HG03460 (cell line): ENCODE measurements around the gene MACROD1.

ENCODE experiments used
- ATAC-seq: cut with Tn5 transposase; IDR thresholded peaks from one replicate; pipeline ENCODE4 v1.9.1; 2021; ENCODE audit not compliant: unreplicated experiment

The MACROD1 gene

DNA sequence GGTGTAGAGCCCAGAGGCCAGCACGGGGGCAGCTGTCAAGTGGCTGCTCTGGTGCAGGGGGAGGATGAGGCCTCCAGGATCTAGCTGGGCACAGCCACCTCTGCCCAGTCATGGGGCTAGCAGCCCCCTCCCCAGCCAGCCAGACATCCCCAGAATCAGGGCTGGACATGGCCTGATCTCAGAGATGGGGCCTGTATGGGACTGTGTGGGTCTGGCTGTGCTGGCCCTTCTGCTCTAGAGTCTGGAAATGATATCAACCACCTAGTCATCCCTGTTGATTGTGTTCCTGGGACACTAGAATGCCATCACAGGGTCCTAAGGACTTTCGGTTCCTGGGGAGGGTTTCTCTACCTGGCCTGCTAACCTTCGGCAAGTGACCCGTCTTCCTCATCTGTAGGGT lies 127.4 kb downstream of the MACROD1 start:
- ATAC-seq = no peak

DNA sequence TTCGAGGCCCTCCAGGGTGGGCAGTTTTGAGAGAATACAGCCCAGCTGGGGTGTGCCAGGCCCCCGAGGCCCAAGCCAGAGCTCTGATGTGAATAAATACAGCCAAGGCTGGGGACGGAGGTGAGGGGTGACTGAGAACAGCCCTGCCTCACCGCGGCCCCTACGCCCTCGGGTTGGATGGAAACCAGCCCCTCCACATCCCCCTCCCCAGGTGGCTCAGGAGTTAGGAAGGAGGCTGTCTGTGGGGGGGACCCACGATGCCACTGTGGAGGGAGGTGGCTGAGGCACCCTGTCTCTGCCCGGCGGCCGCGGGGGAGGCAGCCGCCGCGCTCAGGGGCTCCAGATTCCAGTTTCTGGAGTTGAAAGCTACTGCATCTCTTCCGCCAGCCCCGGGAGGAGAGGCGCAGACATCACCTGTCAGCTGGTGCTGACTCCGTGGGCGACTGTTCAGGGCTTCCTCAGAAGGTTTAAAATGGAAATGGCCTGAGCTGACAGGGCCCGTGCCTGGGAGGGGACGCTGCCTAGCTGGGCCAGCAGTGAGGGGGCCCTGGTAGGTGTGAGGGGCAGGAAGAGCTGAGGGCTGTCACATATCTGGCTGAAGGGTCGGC lies 128.8 kb downstream of the MACROD1 start:
- no peak for ATAC-seq

DNA sequence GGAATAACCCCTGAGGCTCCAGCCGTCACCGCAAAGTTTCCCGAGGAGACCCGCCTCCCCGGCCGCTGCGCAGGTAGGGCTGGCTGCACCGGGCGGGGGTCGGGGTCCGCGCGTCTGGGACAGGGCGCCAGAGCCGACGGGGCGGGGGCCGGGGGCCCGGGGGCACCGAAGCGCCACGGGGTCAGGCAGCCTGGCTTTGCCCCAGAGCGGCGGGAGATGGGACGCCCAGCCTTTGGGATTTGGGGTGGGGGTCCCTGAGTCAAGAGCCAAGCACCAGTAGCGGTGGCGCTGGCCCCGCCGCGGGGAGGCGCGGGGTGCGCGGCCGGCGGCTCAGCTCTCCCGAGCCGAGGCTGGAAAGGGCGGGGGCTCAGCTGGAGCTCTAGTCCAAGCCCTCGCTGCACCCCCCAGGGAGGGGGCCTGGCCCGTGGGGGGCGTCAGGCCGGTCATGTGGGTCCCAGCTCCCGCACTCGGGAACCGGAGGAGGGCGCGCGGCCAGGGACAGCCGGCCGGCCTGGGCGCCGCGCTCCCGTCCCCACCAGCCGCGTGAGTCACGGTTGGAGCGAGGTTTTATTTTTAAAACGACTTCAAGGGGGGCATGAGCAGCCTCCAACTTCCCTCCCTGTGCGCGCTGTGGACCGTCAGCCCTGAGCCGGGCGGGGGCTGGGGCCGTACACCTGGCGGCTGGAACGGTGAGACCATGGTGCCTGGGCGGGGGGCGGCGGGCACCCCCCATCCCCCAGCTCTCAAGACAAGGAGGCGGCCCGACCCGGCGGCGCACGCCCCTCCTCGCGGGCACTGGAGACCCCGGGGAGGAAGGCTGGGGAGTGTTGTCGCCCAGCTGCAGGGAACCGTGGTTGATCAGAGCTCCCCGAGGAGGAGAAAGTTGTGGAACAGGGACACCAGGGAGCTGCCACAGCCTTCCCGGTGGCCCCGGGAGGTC lies 129.6 kb downstream of the MACROD1 start:
- ATAC-seq = no peak

DNA sequence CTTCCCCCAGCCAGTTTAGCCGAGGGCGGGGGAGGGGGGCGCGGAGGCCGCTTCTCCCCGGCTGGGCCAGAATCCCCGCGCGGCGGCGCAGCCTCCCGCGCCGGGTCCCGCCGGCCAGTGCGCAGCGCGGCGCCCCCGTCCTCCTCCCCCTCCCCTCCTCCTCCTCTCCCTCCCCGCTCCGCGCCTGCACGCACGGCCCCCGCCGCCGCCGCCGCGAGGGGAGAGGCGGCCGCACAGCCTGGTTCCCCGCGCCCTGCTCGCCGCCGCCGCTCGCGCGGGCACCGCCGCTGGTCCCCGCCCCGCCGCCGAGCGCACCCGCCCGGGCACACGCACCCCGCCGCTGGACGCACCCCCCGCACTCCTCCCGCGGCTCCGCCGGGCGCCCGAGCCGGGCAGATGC lies 130.3 kb downstream of the MACROD1 start, which contains the start of gene FLRT1:
TSS of gene FLRT1 (plus strand) at position 356 of the 400 bp plus-strand sequence. CDS start 80,337 bp downstream, outside the sequence.
- no peak for ATAC-seq

DNA sequence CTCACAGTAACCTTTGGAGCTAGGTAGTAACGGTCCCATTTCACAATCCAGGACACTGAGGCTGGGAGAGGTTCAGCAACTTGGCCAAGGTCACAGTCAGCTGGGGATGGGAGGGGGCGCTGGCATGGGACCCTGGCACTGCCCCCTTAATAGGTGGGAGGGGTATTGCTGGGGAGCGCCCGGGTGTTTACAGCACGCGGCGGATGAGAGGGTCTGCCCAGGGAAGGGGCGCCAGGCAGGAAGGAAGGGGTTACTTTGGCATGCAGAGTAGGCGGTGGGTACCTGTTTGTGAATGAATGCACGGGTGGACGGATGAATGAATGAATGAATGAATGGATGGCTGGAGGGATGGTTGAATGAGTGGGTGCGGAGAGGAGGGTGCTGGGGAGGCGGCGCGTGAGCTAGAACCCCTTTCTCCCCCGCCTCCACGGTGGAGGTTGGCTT lies 130.8 kb downstream of the MACROD1 start:
- ATAC-seq = no peak

DNA sequence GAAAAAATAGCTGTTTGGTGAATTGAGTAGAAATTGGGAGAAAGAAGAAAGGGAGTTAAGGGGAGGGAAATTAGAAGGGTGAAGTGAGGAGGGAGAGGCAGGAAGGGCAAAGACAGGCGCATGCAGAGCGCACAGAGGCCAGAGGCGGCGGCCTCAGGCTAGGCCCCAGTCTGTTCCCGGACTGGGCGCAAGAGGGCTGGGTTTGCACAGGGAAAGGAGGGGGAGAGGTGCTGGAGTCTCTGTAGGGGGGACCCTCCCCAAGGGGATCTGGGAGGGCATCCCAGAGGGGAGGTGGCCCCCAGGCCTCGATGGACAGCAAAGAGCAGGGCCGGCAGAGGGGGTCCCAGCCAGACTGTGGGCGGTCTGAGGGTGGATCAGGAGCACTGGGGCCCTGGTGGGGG lies 131.5 kb downstream of the MACROD1 start:
- no peak for ATAC-seq

DNA sequence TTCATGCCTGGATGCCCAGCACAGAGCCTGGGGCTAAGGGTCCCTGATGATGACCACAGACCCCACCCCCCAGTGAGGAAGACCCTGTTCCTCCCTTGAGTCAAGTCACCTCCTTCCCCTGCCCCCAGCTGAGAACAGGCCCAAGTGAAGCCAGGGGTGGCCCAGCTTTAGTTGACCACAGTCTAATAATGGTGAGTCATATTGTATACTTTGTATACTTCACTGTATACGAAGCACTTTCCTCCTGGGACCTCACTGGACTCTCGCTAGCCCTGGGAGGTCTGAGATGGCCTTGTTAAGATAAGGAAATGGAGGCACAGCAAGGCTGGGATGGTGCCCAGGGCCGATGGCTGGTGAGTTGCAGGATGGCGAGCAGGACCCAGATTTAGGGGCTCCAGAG lies 133.9 kb downstream of the MACROD1 start:
- no peak for ATAC-seq

DNA sequence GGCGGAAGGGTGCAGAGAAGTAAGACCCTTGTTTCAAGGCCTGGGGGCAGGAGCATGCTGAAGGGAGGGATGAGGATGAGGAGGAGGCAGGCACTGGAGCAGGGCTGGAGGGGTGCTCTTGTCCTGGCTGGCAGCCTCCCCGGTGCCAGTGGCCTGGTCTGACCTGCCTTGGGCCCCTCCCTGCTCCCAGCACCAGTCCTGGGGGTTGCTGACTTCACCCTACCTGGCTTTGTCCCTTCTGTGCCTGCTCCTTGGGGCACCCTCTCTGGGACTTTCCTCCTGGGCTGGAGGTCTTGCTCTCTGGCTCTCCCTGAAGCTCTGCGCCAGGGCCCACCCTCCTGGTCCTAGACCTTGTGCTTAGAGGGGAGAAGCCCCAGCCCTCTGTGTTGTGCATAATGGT lies 134.9 kb downstream of the MACROD1 start:
- ATAC-seq = no peak

DNA sequence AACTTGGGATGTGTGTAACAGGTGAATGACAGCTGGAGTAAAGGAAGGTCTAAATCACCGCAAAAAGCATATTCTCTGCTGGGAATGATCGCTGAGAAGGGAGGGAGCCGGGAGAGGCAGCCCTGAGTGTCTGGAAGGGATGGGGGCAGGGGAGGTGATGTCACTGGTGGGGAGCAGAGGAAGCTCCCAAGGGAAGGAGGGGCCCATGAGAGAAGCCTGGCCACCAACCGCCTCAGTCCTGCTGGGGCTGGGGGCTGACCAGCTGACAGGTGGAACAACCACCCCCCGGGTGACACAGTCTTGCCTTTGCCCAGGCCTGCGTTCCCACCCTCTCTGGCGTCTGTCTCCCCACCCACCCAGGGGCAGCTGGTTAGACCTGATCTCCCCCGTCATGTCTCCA lies 136.1 kb downstream of the MACROD1 start:
- no peak for ATAC-seq

DNA sequence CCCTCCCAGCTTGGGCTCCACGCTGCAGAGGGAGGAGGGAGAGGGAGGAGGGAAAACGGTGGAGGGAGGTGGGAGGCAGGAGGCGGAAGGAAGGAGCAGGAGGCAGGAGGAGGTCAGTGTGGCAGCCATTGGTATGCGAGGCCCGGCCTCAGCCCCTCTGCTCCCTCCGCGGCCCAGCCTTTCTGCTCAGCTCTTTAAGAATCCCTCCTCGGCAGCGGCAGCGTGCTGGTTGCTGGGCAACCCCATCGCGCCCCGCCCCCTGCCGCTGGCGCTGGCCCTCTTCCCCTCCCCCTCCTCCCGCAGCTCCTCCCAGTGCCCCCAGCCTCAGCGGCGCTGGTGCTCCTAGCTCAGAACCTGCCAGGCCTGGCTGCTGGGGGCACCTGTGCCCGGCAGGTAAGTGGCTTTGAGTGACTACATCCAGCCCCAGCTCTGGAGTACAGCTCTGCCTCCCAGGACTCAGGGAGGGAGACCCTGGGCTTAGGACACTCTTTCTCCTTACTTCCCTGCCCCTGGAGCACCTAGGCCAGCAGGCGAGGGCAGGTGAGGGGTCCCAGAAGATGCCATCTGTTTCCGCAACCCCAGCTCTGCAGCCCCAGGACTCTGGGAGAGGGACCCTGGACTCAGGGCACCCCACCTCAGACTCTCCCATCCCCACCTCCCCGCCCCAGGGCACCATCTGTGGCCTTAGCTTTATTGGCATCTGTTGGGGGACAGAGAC lies 137.4 kb downstream of the MACROD1 start:
- ATAC-seq = no peak

DNA sequence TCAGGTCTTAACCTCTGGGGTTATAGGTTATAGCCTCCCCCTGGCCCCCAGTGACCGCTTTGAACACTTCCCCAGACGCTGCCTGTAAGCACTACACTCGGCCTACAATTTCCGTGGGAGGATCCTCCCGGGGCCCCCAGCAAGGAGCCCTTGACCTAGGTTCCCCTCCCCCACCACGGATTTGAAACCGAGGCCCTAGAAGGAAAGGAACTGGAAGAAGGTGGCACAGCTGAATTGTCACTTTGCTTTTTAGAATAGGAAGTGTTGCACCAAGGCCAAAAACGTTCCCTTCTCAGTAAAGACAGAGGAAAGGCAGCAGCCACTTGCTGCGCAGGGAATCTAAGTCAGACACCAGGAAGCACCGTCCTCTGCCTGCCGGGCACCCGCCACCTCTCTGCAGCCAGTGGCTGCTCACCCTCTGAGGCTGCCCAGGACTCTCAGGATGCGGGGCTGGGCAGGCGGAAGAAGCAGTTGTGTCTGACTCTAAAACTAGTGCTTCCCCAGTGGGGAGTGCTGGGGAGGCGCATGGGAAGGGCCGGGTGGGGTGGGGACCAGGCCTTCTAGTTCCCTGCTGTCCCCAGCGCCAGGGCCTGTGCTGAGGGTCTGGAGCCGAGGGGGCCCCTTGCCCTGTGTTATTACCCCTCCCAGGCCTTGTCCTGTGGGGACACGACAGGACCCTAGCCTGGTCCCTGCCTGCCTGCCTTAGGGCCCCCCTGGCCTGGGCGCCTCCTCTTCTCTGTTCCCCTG lies 138.1 kb downstream of the MACROD1 start:
- ATAC-seq = no peak

DNA sequence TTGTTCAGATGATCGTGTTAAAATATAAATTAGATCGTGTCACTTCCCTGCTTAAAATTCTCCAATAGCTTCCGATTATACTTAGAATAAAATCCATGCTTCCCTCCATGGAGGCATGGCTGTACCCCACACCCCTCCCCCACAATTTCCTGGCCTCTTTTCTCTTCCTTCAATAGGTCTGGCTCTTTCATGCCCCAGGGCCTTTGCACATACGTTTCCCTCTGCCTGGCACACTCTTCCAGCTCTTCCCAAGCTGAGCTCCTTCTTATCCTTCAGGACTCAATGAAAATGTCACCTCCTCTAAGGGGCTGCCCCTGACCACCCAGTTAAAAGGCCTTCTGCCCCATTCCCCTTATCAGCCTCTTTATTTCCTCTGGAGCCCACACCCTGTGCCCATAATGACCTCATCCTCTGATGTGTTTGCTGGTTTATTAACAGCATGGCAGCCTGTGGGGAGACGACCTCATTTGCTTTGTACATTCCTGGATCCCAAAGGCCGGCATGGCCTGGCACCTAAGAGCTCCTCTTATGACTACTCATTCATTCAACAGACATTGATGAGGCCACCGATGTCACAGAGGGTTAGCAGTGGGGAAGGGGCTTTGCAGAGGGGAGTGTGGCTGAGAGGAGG lies 139.2 kb downstream of the MACROD1 start:
- ATAC-seq = no peak

DNA sequence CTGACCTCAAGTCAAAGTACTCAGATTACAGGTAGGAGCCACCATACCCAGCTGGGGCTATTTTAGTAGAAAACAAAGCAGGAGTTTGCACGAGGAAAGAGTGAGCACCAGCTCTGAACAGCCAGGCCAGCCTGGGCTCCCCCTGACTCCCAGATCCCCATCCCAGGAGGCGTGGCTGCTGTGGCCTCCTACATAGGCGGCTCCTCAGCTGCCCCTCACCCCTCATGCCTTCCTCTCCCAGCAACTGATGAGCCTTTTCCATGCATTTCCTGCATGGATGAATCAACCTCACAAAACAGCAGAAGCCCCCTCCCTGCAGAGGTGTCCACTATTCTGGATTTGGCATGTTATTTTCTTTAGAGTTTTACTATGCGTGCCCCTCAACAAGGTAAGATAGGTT lies 140.7 kb downstream of the MACROD1 start:
- ATAC-seq = no peak

DNA sequence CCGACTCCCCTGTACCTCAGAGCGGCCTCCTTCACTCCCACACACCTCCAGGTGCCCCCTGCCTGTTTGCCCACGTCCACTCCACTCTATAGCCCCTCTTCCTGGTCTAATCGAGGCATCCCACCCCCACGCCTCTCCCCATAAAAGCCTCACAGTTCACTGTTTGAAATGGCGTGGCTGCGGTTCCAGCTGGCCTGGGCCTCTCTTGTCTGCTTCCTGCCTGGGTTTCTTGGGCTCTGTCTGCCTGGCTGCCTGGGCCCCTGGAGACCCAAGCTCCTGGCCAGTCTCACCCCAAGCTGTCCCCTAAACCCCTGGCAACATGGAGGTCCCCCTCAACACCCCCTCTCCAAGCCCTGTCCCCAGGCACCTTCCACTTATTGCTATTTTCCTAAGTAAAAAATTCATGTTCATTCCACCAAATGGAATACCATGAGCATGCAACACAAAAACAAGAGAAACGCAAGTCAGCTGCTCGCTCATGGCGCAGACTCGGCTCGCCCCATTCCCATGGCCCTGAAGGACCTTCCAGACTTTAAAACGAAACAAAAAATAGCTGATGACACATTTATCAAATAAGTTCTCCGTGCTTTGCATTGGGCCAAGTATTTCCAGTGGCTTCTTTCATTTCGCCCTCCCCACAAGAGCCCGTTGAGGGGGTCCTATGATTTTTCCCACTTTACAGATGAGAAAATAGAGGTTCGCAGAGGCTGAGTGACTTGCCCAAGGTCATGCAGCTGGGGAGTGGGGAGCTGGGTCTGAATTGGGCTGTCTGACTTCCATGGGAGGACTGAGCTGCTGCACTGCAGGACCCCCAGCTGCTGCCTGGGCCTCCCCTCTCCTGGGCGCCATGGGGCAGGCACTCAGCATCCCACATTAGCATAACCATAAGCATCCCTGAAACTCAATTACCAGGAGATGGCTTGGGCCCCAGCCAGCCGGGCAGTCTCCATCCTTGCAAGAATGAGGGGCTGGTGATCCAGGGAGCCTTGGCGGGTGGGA lies 141.9 kb downstream of the MACROD1 start:
- ATAC-seq = no peak

DNA sequence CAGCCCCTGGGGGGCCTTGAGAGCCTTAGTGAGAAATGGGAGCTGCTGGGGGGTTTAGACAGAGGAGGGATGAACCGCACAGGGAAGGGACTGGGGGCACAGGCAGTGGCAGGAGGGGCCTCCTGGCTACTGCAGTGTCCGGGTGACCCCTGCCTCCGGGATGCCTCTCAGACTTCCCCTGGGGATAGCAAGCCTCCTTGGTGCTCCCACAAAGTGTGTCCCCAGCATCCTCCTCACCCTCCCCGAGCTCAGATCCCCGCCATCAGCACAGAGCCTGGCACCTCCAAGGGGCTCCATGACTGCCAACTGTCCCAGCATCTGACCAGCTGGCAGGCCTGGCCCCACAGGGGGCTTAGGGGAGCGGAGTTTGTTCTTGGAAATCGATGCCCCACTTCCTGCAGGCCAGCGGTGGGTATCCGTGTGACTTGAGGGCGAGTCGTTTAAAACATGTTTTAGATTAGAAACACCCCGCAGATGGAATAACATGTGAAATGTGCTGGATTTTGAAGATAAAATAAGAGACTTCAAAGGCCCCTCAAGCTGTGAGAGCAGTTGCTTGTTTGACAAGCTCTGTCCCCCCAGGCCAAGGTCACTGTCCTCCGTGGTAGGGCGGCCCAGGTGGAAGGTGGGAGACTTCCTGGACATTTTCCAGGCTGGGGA lies 143.7 kb downstream of the MACROD1 start:
- ATAC-seq = no peak

DNA sequence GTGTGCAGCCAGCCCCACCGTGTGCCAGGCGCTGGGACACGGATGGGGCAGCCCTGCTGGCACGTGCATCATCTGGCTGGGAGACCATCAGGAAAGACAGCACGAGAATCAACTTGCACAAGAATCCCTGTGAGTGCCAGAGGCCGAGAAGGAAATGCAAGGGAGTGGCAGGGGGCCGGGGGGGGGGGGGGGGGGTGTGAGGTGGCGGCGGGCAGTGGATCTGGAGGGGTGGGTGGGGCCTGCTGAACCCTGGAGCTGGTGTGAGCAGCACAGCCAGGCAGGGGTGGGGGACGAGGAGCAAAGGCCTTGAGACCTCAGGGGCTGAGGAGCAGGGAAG lies 144.2 kb downstream of the MACROD1 start:
- no peak for ATAC-seq

DNA sequence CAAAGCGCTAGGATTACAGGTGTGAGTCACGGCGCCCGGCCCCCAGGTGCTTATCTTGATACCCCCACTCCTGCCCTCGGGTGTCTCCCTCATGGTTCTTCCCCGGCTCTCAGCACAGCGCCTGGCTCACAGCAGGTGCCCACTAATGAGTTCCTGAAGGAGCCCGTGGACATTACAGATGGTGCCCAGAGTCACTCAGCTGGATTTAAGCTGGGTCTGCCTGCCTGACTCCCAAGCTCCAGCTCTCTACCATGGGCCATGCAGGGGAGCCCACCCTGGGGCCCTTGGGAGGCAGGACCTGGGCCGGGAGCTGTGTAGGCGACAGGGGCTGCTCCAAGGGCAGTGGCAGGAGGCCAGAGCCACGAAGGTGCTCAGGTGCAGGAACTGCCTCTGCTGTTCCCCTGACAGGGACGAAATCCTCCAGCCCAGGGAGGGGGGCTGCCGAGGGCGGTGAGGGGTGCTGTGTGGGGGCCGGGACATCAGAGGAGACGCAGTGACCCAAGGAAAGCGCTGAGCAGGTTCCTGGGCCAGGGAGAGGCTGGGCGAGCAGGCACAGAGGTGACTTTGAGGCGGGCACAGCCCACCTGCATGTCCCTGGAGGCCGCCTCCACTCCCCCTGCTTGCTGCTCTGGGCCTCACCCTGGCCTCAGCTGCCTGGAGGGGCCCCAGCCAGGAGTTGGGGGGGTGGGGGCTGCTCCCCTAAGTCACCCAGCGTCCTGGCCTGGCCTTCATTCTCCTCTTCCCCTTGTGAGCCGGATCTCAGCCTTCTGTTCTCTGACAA lies 144.7 kb downstream of the MACROD1 start:
- no peak for ATAC-seq
